A673 (cell line): ENCODE data around the gene SLX9. TPM values are rescaled to one million over a fixed set of nuclear protein-coding genes. Genes with fewer than 3 reads are reported as not detected.

Experiments used
- BruUV-seq: library from RNA; stranded (reverse); fragments of 400-500 nt; replicated peaks from 2 replicates; lab custom pipeline; 2021; lab: Mats Ljungman, UMichigan
- CTCF ChIA-PET: fragments of 300-600 bp; sonication (Branson Sonifier 250); formaldehyde crosslinking; loops from one replicate; lab custom pipeline; 2022; ENCODE audit warnings: antibody characterized with exemption; lab: Charles Lee
- POLR2A ChIA-PET: fragments of 300-600 bp; sonication (Branson Sonifier 250); formaldehyde crosslinking; loops from one replicate; lab custom pipeline; 2022; ENCODE audit warnings: antibody characterized with exemption; ENCODE audit not compliant: low non-redundant PET; lab: Charles Lee
- DNase-seq: peaks from one replicate; pipeline ENCODE4 v3.0.0-alpha.2; 2015; ENCODE audit warnings: low spot score
- H3K27ac ChIP-seq: fragments of 200-600 bp; sonication (generic); 2 replicates; pipeline ENCODE4 v1.5.1; 2016; ENCODE audit warnings: mixed run types, low read depth, mild to moderate bottlenecking, mixed read lengths, antibody characterized with exemption, low read length; ENCODE audit not compliant: poor library complexity, severe bottlenecking
- H3K27me3 ChIP-seq: fragments of 200-600 bp; sonication (generic); replicated peaks from 2 replicates; pipeline ENCODE4 v1.6.1; 2017; ENCODE audit warnings: mixed run types, low read depth, mild to moderate bottlenecking, mixed read lengths, antibody characterized with exemption, low read length; ENCODE audit not compliant: insufficient read depth, poor library complexity
- H3K36me3 ChIP-seq: fragments of 200-600 bp; sonication (generic); 2 replicates; pipeline ENCODE4 v1.6.1; 2016; ENCODE audit warnings: mixed run types, mild to moderate bottlenecking, mixed read lengths, antibody characterized with exemption, low read length; ENCODE audit not compliant: insufficient read depth, poor library complexity, severe bottlenecking
- H3K4me1 ChIP-seq: fragments of 200-600 bp; sonication (generic); 2 replicates; pipeline ENCODE4 v1.6.1; 2017; ENCODE audit warnings: mixed run types, mild to moderate bottlenecking, mixed read lengths, antibody characterized with exemption, low read length; ENCODE audit not compliant: insufficient read depth, poor library complexity, severe bottlenecking
- H3K4me3 ChIP-seq: fragments of 200-600 bp; sonication (generic); 2 replicates; pipeline ENCODE4 v1.5.1; 2016; ENCODE audit warnings: low read depth, mixed run types, mild to moderate bottlenecking, mixed read lengths, low read length; ENCODE audit not compliant: poor library complexity, severe bottlenecking
- H3K9me3 ChIP-seq: fragments of 200-600 bp; sonication (generic); 2 replicates; pipeline ENCODE4 v1.6.1; 2016; ENCODE audit warnings: mixed run types, low read depth, mild to moderate bottlenecking, mixed read lengths, antibody characterized with exemption, low read length; ENCODE audit not compliant: poor library complexity, severe bottlenecking
- CTCF ChIP-seq: fragments of 300-800, 200-600 bp; sonication (generic); conservative IDR thresholded peaks from 2 replicates; pipeline ENCODE4 v1.5.1; 2017; ENCODE audit warnings: low read depth, mild to moderate bottlenecking, antibody characterized with exemption, low read length, moderate library complexity, mixed read lengths
- EZH2 ChIP-seq: fragments of 200-600 bp; sonication (generic); IDR thresholded peaks from 2 replicates; pipeline ENCODE4 v1.6.1; 2017; ENCODE audit warnings: borderline replicate concordance, low read depth, mild to moderate bottlenecking, mixed read lengths, antibody characterized with exemption, low read length; ENCODE audit not compliant: poor library complexity, severe bottlenecking
- intact Hi-C: fragments of 100-400 bp; cut with micrococcal nuclease; formaldehyde crosslinking; loops from one replicate; pipeline ENCODE4 v1.10.0; 2022; ENCODE audit not compliant: unreplicated experiment
- total RNA-seq: library from RNA; stranded (reverse); gene quantifications from 2 replicates; pipeline ENCODE4 v1.2.3, GENCODE V29; 2021

Gene SLX9
- total RNA-seq, 1 experiment from 2014 or later: 114 TPM

GRCh38 chr21:44967082-44968047, 27.5 kb downstream of the SLX9 start:
- Histone ChIP-seq H3K4me3 (no peak overlapping the region), H3K9me3 (no peaks in the 10 kb centered on the region), H3K4me1 (peaks cover 70% of the 10 kb centered on the region), H3K27me3 (no peaks in the 10 kb centered on the region), H3K27ac (peak overlapping the region; percentile 83), H3K36me3 (peaks cover 61% of the 10 kb centered on the region)
- no peak for DNase-seq
- intact Hi-C loops: no loop called here
- POLR2A ChIA-PET: no interaction called here
- no TSS peak for BruUV-seq
- CTCF ChIA-PET: interaction anchor here (0.6 kb wide), 1 partner anchor 150 kb away, joined by 3 read pairs; the partner anchor contains the start of gene SUMO3
- TF ChIP-seq CTCF (no peak), EZH2 (no peak)

- CTCF ChIA-PET: no interaction called here
These were observed 29.3 kb downstream of the SLX9 start for GRCh38 chr21:44969066-44969670.

More at GRCh38 chr21:44969066-44969670, 29.3 kb downstream of the SLX9 start:
- BruUV-seq: no TSS peak
- H3K4me1 ChIP-seq: peaks cover 66% of the 10 kb centered on the region
- peak overlapping the region; percentile 63 for H3K27ac ChIP-seq
- POLR2A ChIA-PET: no interaction called here
- no peaks in the 10 kb centered on the region for H3K27me3 ChIP-seq
- H3K36me3 ChIP-seq: peaks cover 55% of the 10 kb centered on the region
- TF ChIP-seq CTCF (no peak), EZH2 (no peak)
- intact Hi-C loops: no loop called here
- no peak overlapping the region for H3K4me3 ChIP-seq
- DNase-seq: no peak
- no peaks in the 10 kb centered on the region for H3K9me3 ChIP-seq
